GM10248 (cell line): ENCODE data around the gene SELENOP.

ENCODE experiments used
- CTCF ChIA-PET: fragments of 300-600 bp; sonication (Branson Sonifier 250); formaldehyde crosslinking; extraction: SDS; loops from one replicate; lab custom pipeline; 2021; ENCODE audit warnings: antibody characterized with exemption; lab: Yijun Ruan, JAX
- POLR2A ChIA-PET: fragments of 350-650 bp; sonication (Branson Sonifier 250); formaldehyde crosslinking; extraction: SDS; loops from one replicate; lab custom pipeline; 2020; ENCODE audit warnings: antibody characterized with exemption; lab: Yijun Ruan, JAX
- DNase-seq: peaks from one replicate; pipeline ENCODE4 v3.0.0; 2012; ENCODE audit errors: extremely low spot score
- CTCF ChIP-seq: IDR thresholded peaks from 2 replicates; pipeline ENCODE4 v1.5.1; 2012; ENCODE audit warnings: mild to moderate bottlenecking, low read depth; ENCODE audit errors: extremely low read depth, missing control alignments, control extremely low read depth

SELENOP gene

GRCh38 chr5:42787073-42787472, 24.6 kb downstream of the SELENOP start:
- TF ChIP-seq CTCF = no peak
- ChIA-PET POLR2A (no interaction called here), CTCF (no interaction called here)
- no peak for DNase-seq

GRCh38 chr5:42785756-42786155, 25.9 kb downstream of the SELENOP start:
- POLR2A ChIA-PET = no interaction called here
- no peak for DNase-seq
- no peak for TF ChIP-seq CTCF
- CTCF ChIA-PET = no interaction called here

DNA sequence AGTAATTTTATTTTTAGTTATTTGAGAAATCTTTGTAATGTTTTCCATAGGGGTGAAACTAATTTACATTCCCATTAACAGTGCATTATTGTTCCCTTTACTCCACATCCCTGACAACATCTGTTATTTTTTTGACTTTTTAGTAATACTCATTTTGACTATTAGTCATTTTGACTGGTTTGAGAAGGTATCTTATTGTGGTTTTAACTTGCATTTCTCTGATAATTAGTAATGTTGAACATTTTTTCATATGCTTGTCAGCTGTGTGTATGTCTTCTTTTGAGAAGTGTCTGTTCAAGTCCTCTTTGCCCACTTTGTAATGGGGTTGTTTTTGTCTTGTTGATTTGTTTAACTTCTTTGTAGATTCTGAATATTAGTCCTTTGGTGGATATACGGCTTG, 27.6 kb downstream of the SELENOP start:
- POLR2A ChIA-PET = no interaction called here
- no peak for TF ChIP-seq CTCF
- CTCF ChIA-PET = no interaction called here
- DNase-seq = no peak

- no peak for TF ChIP-seq CTCF
- POLR2A ChIA-PET = no interaction called here
- CTCF ChIA-PET = interaction anchor here (2.2 kb wide), 1 partner anchor 12 kb away, joined by 6 read pairs; no protein-coding TSS in a partner anchor
- DNase-seq = no peak
These were observed 30.1 kb downstream of the SELENOP start for GRCh38 chr5:42781584-42781983.

GRCh38 chr5:42779083-42779482, 32.6 kb downstream of the SELENOP start:
- no peak for DNase-seq
- CTCF ChIA-PET = no interaction called here
- TF ChIP-seq CTCF = no peak
- POLR2A ChIA-PET = no interaction called here

DNA sequence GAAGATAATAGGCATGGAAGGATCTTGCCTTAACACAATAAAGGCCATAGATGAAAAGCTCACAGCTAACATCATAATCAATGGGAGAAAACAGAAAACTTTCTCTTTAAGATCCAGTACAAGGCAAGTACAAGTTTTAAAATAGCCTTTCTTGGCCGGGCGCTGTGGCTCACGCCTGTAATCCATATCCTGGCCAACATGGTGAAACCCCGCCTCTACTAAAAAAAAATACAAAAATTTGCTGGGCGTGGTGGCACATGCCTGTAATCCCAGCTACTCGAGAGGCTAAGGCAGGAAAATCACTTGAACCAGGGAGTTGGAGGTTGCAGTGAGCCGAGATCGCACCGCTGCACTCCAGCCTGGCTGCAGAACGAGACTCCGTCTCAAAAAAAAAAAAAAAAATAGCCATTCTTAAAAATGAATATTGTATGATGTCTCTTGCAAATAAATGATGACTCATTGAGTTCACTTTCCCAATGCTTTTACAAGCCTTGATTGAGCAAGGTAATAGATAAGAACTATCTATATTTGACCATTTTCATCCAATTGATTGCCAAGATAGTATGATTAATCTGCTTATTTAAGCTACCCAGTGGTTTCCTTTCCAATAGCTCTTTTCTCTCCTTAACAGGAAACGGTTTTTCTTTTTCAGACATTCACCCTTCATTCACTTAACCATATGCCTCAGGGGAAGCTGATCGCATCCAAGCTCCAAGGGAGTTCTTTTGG, 39.3 kb downstream of the SELENOP start:
- no peak for TF ChIP-seq CTCF
- DNase-seq = no peak
- CTCF ChIA-PET = no interaction called here
- POLR2A ChIA-PET = no interaction called here

GRCh38 chr5:42770003-42770402, 41.7 kb downstream of the SELENOP start:
- TF ChIP-seq CTCF = no peak
- no peak for DNase-seq
- ChIA-PET CTCF (no interaction called here), POLR2A (interaction anchor here (0.7 kb wide), 1 partner anchor 1080 kb away, joined by 3 read pairs; no protein-coding TSS in a partner anchor)
